HepG2 (cell line): ENCODE measurements around the gene ABL2. TPM values are rescaled to one million over a fixed set of nuclear protein-coding genes. Genes with fewer than 3 reads are reported as not detected.

Source experiments
- DR1 ChIP-seq: sonication (generic); formaldehyde crosslinking; IDR thresholded peaks from 2 replicates; pipeline ENCODE4 v1.8.0; 2021; ENCODE audit warnings: mild to moderate bottlenecking, missing genetic modification reagents, inconsistent platforms
- NR2F2 ChIP-seq: IDR thresholded peaks from 2 replicates; pipeline ENCODE4 v1.6.1; 2012; ENCODE audit warnings: low read depth, inconsistent platforms, borderline replicate concordance
- THYN1 ChIP-seq: sonication (generic); formaldehyde crosslinking; IDR thresholded peaks from 2 replicates; pipeline ENCODE4 v1.8.1; 2023; ENCODE audit warnings: low read depth, mild to moderate bottlenecking, moderate library complexity, missing genetic modification reagents, borderline replicate concordance
- YEATS2 ChIP-seq: sonication (generic); formaldehyde crosslinking; IDR thresholded peaks from 2 replicates; pipeline ENCODE4 v1.4.0; 2020; ENCODE audit warnings: missing genetic modification reagents, borderline replicate concordance
- ZFP41 ChIP-seq: sonication (generic); formaldehyde crosslinking; IDR thresholded peaks from 2 replicates; pipeline ENCODE4 v1.4.0; 2020; ENCODE audit warnings: mild to moderate bottlenecking, missing genetic modification reagents, borderline replicate concordance
- ZNF275 ChIP-seq: sonication (generic); formaldehyde crosslinking; IDR thresholded peaks from 2 replicates; pipeline ENCODE4 v1.8.0; 2022; ENCODE audit warnings: missing genetic modification reagents, mild to moderate bottlenecking, inconsistent platforms, borderline replicate concordance
- ZNF30 ChIP-seq: sonication (generic); formaldehyde crosslinking; IDR thresholded peaks from 2 replicates; pipeline ENCODE4 v1.5.0; 2020; ENCODE audit warnings: mild to moderate bottlenecking, missing genetic modification reagents
- ZNF672 ChIP-seq: sonication (generic); formaldehyde crosslinking; IDR thresholded peaks from 2 replicates; pipeline ENCODE4 v1.8.1; 2022; ENCODE audit warnings: missing genetic modification reagents
- ZNF713 ChIP-seq: sonication (generic); formaldehyde crosslinking; IDR thresholded peaks from 2 replicates; pipeline ENCODE4 v1.4.0; 2020; ENCODE audit warnings: mild to moderate bottlenecking, missing genetic modification reagents
- ZNF720 ChIP-seq: sonication (generic); formaldehyde crosslinking; IDR thresholded peaks from 2 replicates; pipeline ENCODE4 v1.4.0; 2020; ENCODE audit warnings: missing genetic modification reagents
- ZNF776 ChIP-seq: sonication (generic); formaldehyde crosslinking; IDR thresholded peaks from 2 replicates; pipeline ENCODE4 v1.4.0; 2020; ENCODE audit warnings: mild to moderate bottlenecking, missing genetic modification reagents
- polyA plus RNA-seq, 8 experiments: library from polyadenylated mRNA; depleted of rRNA in 3 of 8; stranded (reverse) in 7 of 8; unstranded in 1 of 8; fragments of >200 nt; fragmentation: Illumina TruSeq in 4 of 8; extraction: Trizol in 4 of 8; gene quantifications; 2 replicates each; pipeline versions ENCODE4 v1.2.1 to v1.2.3, GENCODE V29; 2011 to 2016; ENCODE audit warnings: low read depth in 4 of 8, missing spikeins in 1 of 8, mixed read lengths in 1 of 8; ENCODE audit not compliant: insufficient read depth in 1 of 8
- total RNA-seq, 5 experiments: library from RNA; depleted of rRNA; stranded (reverse); fragments of >200 nt; fragmentation: Illumina TruSeq; extraction: Trizol; gene quantifications; 2 replicates each; pipeline ENCODE4 v1.2.3, GENCODE V29; 2016; ENCODE audit warnings: low read depth in 1 of 5
- TF ChIP-seq, protein P1 (sequence below): sonication (generic); formaldehyde crosslinking; IDR thresholded peaks from 2 replicates; pipeline ENCODE4 v1.5.1; 2020; ENCODE audit warnings: mild to moderate bottlenecking, missing genetic modification reagents, moderate library complexity
- TF ChIP-seq, protein P2 (sequence below): sonication (generic); formaldehyde crosslinking; IDR thresholded peaks from 2 replicates; pipeline ENCODE4 v1.4.0; 2020; ENCODE audit warnings: mild to moderate bottlenecking, missing genetic modification reagents, borderline replicate concordance
- TF ChIP-seq, protein P3 (sequence below): sonication (generic); formaldehyde crosslinking; IDR thresholded peaks from 2 replicates; pipeline ENCODE4 v1.9.0; 2021; ENCODE audit warnings: missing genetic modification reagents, borderline replicate concordance
- TF ChIP-seq, protein P4 (sequence below): sonication (generic); formaldehyde crosslinking; IDR thresholded peaks from 2 replicates; pipeline ENCODE4 v1.5.0; 2020; ENCODE audit warnings: missing genetic modification reagents, mild to moderate bottlenecking, borderline replicate concordance

Gene ABL2
- total and polyA plus RNA-seq, 2 of the 13 experiments (the other 11 are each of a cell fraction or from before 2014, with no cell fraction given), result 5.8 to 6.0 TPM

DNA sequence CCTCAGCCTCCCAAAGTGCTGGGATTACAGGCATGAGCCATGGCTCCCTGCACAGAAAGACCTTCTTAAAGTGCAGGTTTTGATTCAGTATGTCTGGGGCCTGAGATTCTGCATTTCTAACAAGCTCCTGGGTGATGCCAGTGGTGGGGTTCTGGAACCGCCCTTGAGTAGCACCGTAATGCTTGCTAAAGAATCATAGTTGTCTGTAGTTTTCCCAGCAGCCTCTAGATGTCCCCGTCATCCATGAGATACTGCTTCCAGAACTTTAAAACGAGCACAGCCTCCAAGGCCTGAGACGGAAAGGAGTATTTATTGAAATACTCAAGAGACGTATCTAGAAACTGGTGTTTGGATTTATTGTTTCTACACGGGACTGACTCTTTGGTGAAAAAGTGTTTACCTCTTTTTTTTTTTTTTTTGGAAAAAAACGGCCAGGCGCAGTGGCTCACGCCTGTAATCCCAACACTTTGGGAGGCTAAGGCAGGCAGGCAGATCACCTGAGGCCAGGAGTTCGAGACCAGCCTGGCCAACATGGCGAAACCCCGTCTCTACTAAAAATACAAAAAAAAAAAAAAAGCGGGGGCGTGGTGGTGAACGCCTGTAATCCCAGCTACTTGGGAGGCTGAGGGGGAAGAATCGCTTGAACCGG, 150.2 kb downstream of the ABL2 start (continued):
- no peak for TF ChIP-seq YEATS2 (CRISPR knock-in tag)
- TF ChIP-seq, protein P1, sequence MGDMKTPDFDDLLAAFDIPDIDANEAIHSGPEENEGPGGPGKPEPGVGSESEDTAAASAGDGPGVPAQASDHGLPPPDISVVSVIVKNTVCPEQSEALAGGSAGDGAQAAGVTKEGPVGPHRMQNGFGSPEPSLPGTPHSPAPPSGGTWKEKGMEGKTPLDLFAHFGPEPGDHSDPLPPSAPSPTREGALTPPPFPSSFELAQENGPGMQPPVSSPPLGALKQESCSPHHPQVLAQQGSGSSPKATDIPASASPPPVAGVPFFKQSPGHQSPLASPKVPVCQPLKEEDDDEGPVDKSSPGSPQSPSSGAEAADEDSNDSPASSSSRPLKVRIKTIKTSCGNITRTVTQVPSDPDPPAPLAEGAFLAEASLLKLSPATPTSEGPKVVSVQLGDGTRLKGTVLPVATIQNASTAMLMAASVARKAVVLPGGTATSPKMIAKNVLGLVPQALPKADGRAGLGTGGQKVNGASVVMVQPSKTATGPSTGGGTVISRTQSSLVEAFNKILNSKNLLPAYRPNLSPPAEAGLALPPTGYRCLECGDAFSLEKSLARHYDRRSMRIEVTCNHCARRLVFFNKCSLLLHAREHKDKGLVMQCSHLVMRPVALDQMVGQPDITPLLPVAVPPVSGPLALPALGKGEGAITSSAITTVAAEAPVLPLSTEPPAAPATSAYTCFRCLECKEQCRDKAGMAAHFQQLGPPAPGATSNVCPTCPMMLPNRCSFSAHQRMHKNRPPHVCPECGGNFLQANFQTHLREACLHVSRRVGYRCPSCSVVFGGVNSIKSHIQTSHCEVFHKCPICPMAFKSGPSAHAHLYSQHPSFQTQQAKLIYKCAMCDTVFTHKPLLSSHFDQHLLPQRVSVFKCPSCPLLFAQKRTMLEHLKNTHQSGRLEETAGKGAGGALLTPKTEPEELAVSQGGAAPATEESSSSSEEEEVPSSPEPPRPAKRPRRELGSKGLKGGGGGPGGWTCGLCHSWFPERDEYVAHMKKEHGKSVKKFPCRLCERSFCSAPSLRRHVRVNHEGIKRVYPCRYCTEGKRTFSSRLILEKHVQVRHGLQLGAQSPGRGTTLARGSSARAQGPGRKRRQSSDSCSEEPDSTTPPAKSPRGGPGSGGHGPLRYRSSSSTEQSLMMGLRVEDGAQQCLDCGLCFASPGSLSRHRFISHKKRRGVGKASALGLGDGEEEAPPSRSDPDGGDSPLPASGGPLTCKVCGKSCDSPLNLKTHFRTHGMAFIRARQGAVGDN (CRISPR knock-in tag), result no peak
- TF ChIP-seq, protein P2, sequence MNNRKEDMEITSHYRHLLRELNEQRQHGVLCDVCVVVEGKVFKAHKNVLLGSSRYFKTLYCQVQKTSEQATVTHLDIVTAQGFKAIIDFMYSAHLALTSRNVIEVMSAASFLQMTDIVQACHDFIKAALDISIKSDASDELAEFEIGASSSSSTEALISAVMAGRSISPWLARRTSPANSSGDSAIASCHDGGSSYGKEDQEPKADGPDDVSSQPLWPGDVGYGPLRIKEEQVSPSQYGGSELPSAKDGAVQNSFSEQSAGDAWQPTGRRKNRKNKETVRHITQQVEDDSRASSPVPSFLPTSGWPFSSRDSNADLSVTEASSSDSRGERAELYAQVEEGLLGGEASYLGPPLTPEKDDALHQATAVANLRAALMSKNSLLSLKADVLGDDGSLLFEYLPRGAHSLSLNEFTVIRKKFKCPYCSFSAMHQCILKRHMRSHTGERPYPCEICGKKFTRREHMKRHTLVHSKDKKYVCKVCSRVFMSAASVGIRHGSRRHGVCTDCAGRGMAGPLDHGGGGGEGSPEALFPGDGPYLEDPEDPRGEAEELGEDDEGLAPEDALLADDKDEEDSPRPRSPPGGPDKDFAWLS (CRISPR knock-in tag), result no peak
- no peak for TF ChIP-seq THYN1
- TF ChIP-seq, protein P3, sequence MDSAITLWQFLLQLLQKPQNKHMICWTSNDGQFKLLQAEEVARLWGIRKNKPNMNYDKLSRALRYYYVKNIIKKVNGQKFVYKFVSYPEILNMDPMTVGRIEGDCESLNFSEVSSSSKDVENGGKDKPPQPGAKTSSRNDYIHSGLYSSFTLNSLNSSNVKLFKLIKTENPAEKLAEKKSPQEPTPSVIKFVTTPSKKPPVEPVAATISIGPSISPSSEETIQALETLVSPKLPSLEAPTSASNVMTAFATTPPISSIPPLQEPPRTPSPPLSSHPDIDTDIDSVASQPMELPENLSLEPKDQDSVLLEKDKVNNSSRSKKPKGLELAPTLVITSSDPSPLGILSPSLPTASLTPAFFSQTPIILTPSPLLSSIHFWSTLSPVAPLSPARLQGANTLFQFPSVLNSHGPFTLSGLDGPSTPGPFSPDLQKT, result no peak
- TF ChIP-seq ZNF776 (CRISPR knock-in tag), result no peak
- TF ChIP-seq ZNF672 (CRISPR knock-in tag), result no peak
- no peak for TF ChIP-seq ZNF713
- no peak for TF ChIP-seq ZNF275
- TF ChIP-seq ZFP41 (CRISPR knock-in tag), result no peak
- TF ChIP-seq ZNF720, result no peak
- TF ChIP-seq ZNF30 (CRISPR knock-in tag), result no peak
- no peak for TF ChIP-seq DR1 (CRISPR knock-in tag)
- TF ChIP-seq NR2F2, result no peak
- TF ChIP-seq, protein P4, sequence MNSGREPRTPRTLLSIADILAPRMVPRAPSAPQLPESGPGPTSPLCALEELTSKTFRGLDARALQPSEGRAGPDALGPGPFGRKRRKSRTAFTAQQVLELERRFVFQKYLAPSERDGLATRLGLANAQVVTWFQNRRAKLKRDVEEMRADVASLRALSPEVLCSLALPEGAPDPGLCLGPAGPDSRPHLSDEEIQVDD (CRISPR knock-in tag), result no peak
